Lower lobe of right lung (tissue), 2 donors: ENCODE data around the gene PLSCR2. TPM values are rescaled to one million over a fixed set of nuclear protein-coding genes. Genes with fewer than 3 reads are reported as not detected.
"Not testable (repeated sequence)": the region's sequence is repeated elsewhere in the genome, so short reads cannot be mapped to it uniquely, and the experiment has no call there.

Experiments
- ATAC-seq, 2 donors: fragments of 200-7000 bp; cut with Tn5 transposase; one replicate each; pipeline ENCODE4 v1.9.1; 2020 to 2022; ENCODE audit warnings: mild to moderate bottlenecking in 2 of 2, moderate library complexity in 2 of 2
- DNase-seq: peaks from one replicate; pipeline ENCODE4 v3.0.0-alpha.2; 2020
- H3K27ac ChIP-seq: fragments of 200-600 bp; one replicate; pipeline ENCODE4 v1.8.0; 2022
- H3K27me3 ChIP-seq: fragments of 200-600 bp; one replicate; pipeline ENCODE4 v1.8.0; 2022; ENCODE audit warnings: low read depth
- H3K36me3 ChIP-seq: fragments of 200-600 bp; one replicate; pipeline ENCODE4 v1.8.0; 2022; ENCODE audit warnings: mild to moderate bottlenecking
- H3K4me1 ChIP-seq: fragments of 200-600 bp; one replicate; pipeline ENCODE4 v1.8.0; 2022
- H3K4me3 ChIP-seq: fragments of 200-600 bp; one replicate; pipeline ENCODE4 v1.8.0; 2022; ENCODE audit warnings: mild to moderate bottlenecking
- H3K9me3 ChIP-seq: fragments of 200-600 bp; one replicate; pipeline ENCODE4 v1.8.0; 2022
- CTCF ChIP-seq: fragments of 200-600 bp; IDR thresholded peaks from one replicate; pipeline ENCODE4 v1.8.0; 2022; ENCODE audit warnings: antibody characterized with exemption, mild to moderate bottlenecking
- intact Hi-C: fragments of 100-400 bp; cut with DNase I; formaldehyde crosslinking; loops from one replicate; pipeline ENCODE4 v1.11.0; 2022
- total RNA-seq: library from RNA; stranded (reverse); fragmentation: NEBNext Ultra II Directional; extraction: Animal tissue kit (Norgen Biotek cat#: 25700); gene quantifications from one replicate; pipeline ENCODE4 v1.2.1, GENCODE V29; 2021
- donor health status: DM: no; HTN: yes; CAD: no; lungs with severe emphysema.

PLSCR2 gene
- total RNA-seq, 1 donor from 2014 or later, result 0.86 TPM

- ATAC-seq (no peak), DNase-seq (no peak)
- Histone ChIP-seq H3K27ac (no peak overlapping the region), H3K4me3 (no peak overlapping the region), H3K4me1 (no peaks in the 10 kb centered on the region), H3K9me3 (no peaks in the 10 kb centered on the region), H3K36me3 (no peaks in the 10 kb centered on the region), H3K27me3 (no peaks in the 10 kb centered on the region)
- TF ChIP-seq CTCF, result no peak
- intact Hi-C loops, result no loop called here
These were observed 6.9 kb upstream of the PLSCR2 start for GRCh38 chr3:146476094-146476740.

- H3K27ac ChIP-seq, H3K27me3 ChIP-seq, ATAC-seq, H3K36me3 ChIP-seq, intact Hi-C loops, H3K4me1 ChIP-seq, H3K4me3 ChIP-seq, H3K9me3 ChIP-seq, DNase-seq: not testable (repeated sequence)
These were observed 5.6 kb upstream of the PLSCR2 start for GRCh38 chr3:146474976-146475375.

GRCh38 chr3:146473726-146474125 lies 4.4 kb upstream of the PLSCR2 start:
- H3K9me3 ChIP-seq, result no peaks in the 10 kb centered on the region
- H3K27me3 ChIP-seq, result no peaks in the 10 kb centered on the region
- no peak overlapping the region for H3K27ac ChIP-seq
- H3K4me1 ChIP-seq, result no peaks in the 10 kb centered on the region
- DNase-seq, result no peak
- ATAC-seq, result no peak
- H3K4me3 ChIP-seq, result no peak overlapping the region
- H3K36me3 ChIP-seq, result no peaks in the 10 kb centered on the region
- TF ChIP-seq CTCF, result no peak
- intact Hi-C loops, result no loop called here

GRCh38 chr3:146472611-146473010 lies 3.2 kb upstream of the PLSCR2 start:
- Histone ChIP-seq H3K27me3 (no peaks in the 10 kb centered on the region), H3K36me3 (no peaks in the 10 kb centered on the region), H3K27ac (no peak overlapping the region), H3K4me3 (no peak overlapping the region), H3K9me3 (no peaks in the 10 kb centered on the region), H3K4me1 (no peaks in the 10 kb centered on the region)
- intact Hi-C loops, result no loop called here
- TF ChIP-seq CTCF, result no peak
- DNase-seq (no peak), ATAC-seq (no peak)

- H3K27me3 ChIP-seq, result no peaks in the 10 kb centered on the region
- DNase-seq (no peak), ATAC-seq (no peak)
- H3K4me3 ChIP-seq, result no peak overlapping the region
- intact Hi-C loops, result no loop called here
- H3K36me3 ChIP-seq, result no peaks in the 10 kb centered on the region
- TF ChIP-seq CTCF, result no peak
- no peaks in the 10 kb centered on the region for H3K9me3 ChIP-seq
- H3K27ac ChIP-seq, result no peak overlapping the region
- no peaks in the 10 kb centered on the region for H3K4me1 ChIP-seq
These were observed 1.7 kb upstream of the PLSCR2 start for GRCh38 chr3:146471012-146471411.

GRCh38 chr3:146470425-146470990 lies 1.1 kb upstream of the PLSCR2 start:
- H3K27ac ChIP-seq, result no peak overlapping the region
- intact Hi-C loops, result no loop called here
- TF ChIP-seq CTCF, result no peak

More at GRCh38 chr3:146470425-146470990, 1.1 kb upstream of the PLSCR2 start:
- DNase-seq, result no peak
- Histone ChIP-seq H3K4me3 (no peak overlapping the region), H3K36me3 (no peaks in the 10 kb centered on the region), H3K27me3 (no peaks in the 10 kb centered on the region), H3K9me3 (no peaks in the 10 kb centered on the region), H3K4me1 (no peaks in the 10 kb centered on the region)
- no peak for ATAC-seq
